Large intestine (tissue), 3 donors: Measurements from ENCODE around the gene PAQR4. TPM values are rescaled to one million over a fixed set of nuclear protein-coding genes. Genes with fewer than 3 reads are reported as not detected.
"Not testable (repeated sequence)": the region's sequence is repeated elsewhere in the genome, so short reads cannot be mapped to it uniquely, and the experiment has no call there.

ENCODE experiments used
- DNase-seq, 2 donors: peaks; one replicate each; pipeline versions ENCODE4 v3.0.0 to v3.0.0-alpha.2; 2013
- H3K27ac ChIP-seq: one replicate; pipeline ENCODE4 v1.5.1; 2013; ENCODE audit warnings: low read length
- H3K27me3 ChIP-seq: 2 replicates; pipeline ENCODE4 v1.6.1; 2013; ENCODE audit warnings: low read length; ENCODE audit not compliant: control insufficient read depth, insufficient read depth
- H3K36me3 ChIP-seq: 2 replicates; pipeline ENCODE4 v1.6.1; 2013; ENCODE audit warnings: low read length; ENCODE audit not compliant: control insufficient read depth, insufficient read depth
- H3K4me1 ChIP-seq: one replicate; pipeline ENCODE4 v1.6.1; 2013; ENCODE audit warnings: low read length; ENCODE audit not compliant: control insufficient read depth, insufficient read depth
- H3K4me3 ChIP-seq: one replicate; pipeline ENCODE4 v1.5.1; 2013; ENCODE audit warnings: low read length
- H3K9me3 ChIP-seq: one replicate; pipeline ENCODE4 v1.6.1; 2013; ENCODE audit warnings: mild to moderate bottlenecking, low read depth, low read length, moderate library complexity; ENCODE audit not compliant: control insufficient read depth
- WGBS: methylation state at CpG from one replicate; pipeline ENCODE4 v1.1.5; 2013; ENCODE audit warnings: low lambda C conversion rate; ENCODE audit not compliant: insufficient coverage; 5-methylcytosine and 5-hydroxymethylcytosine counted together
- polyA plus RNA-seq: library from polyadenylated mRNA; unstranded; fragments of 120-200 nt; gene quantifications from one replicate; pipeline ENCODE4 v1.2.1, GENCODE V29; 2013

Gene PAQR4
- polyA plus RNA-seq, 1 donor: 16.4 TPM

GRCh38 chr16:2928796-2929195 lies 40.4 kb upstream of the PAQR4 start:
- WGBS: no CpG with 5 or more reads among the region's 11 CpGs
- Histone ChIP-seq H3K4me1 (peaks cover 2% of the 10 kb centered on the region), H3K27me3 (peaks cover 2% of the 10 kb centered on the region), H3K9me3 (peaks cover 4% of the 10 kb centered on the region), H3K4me3 (no peak overlapping the region), H3K27ac (no peak overlapping the region), H3K36me3 (peaks cover 12% of the 10 kb centered on the region)
- DNase-seq: no peak

- Histone ChIP-seq H3K9me3 (peaks cover 4% of the 10 kb centered on the region), H3K36me3 (peaks cover 20% of the 10 kb centered on the region), H3K4me1 (peaks cover 2% of the 10 kb centered on the region), H3K27me3 (peaks cover 2% of the 10 kb centered on the region), H3K27ac (no peak overlapping the region), H3K4me3 (no peak overlapping the region)
- no peak for DNase-seq
- no CpG with 5 or more reads among the region's 14 CpGs for WGBS
Observed at GRCh38 chr16:2929693-2930092, 39.5 kb upstream of the PAQR4 start.

GRCh38 chr16:2930236-2930635 lies 38.9 kb upstream of the PAQR4 start:
- no CpG with 5 or more reads among the region's 15 CpGs for WGBS
- H3K4me1 ChIP-seq: peaks cover 2% of the 10 kb centered on the region
- peaks cover 23% of the 10 kb centered on the region for H3K36me3 ChIP-seq
- no peak overlapping the region for H3K27ac ChIP-seq
- H3K27me3 ChIP-seq: no peaks in the 10 kb centered on the region
- H3K9me3 ChIP-seq: no peaks in the 10 kb centered on the region
- H3K4me3 ChIP-seq: no peak overlapping the region
- DNase-seq: no peak

- not testable (repeated sequence) for DNase-seq, H3K27me3 ChIP-seq, H3K27ac ChIP-seq, H3K9me3 ChIP-seq, H3K4me1 ChIP-seq, H3K4me3 ChIP-seq
- H3K36me3 ChIP-seq: peaks cover 26% of the 10 kb centered on the region
- no CpG with 5 or more reads among the region's 13 CpGs for WGBS
Observed at GRCh38 chr16:2931231-2931914, 37.8 kb upstream of the PAQR4 start.

GRCh38 chr16:2933136-2933535 lies 36.0 kb upstream of the PAQR4 start:
- Histone ChIP-seq H3K9me3 (no peaks in the 10 kb centered on the region), H3K27ac (no peak overlapping the region), H3K36me3 (peaks cover 39% of the 10 kb centered on the region), H3K4me1 (no peaks in the 10 kb centered on the region), H3K27me3 (no peaks in the 10 kb centered on the region), H3K4me3 (no peak overlapping the region)
- WGBS: no CpG with 5 or more reads among the region's 30 CpGs
- DNase-seq: no peak

GRCh38 chr16:2933701-2934100 lies 35.4 kb upstream of the PAQR4 start:
- H3K4me3 ChIP-seq: no peak overlapping the region
- no peak for DNase-seq
- WGBS: no CpG with 5 or more reads among the region's 22 CpGs
- no peak overlapping the region for H3K27ac ChIP-seq
- no peaks in the 10 kb centered on the region for H3K9me3 ChIP-seq
- peaks cover 41% of the 10 kb centered on the region for H3K36me3 ChIP-seq
- no peaks in the 10 kb centered on the region for H3K27me3 ChIP-seq
- no peaks in the 10 kb centered on the region for H3K4me1 ChIP-seq

GRCh38 chr16:2934450-2934849 lies 34.7 kb upstream of the PAQR4 start:
- WGBS: 92% methylated on average over 2 of the region's 15 CpGs
- no peak overlapping the region for H3K4me3 ChIP-seq
- no peaks in the 10 kb centered on the region for H3K27me3 ChIP-seq
- H3K9me3 ChIP-seq: no peaks in the 10 kb centered on the region
- H3K4me1 ChIP-seq: no peaks in the 10 kb centered on the region
- H3K27ac ChIP-seq: no peak overlapping the region
- no peak for DNase-seq
- peaks cover 42% of the 10 kb centered on the region for H3K36me3 ChIP-seq

GRCh38 chr16:2936436-2937011 lies 32.6 kb upstream of the PAQR4 start:
- no CpG with 5 or more reads among the region's 22 CpGs for WGBS
- Histone ChIP-seq H3K27ac (no peak overlapping the region), H3K4me3 (no peak overlapping the region), H3K27me3 (no peaks in the 10 kb centered on the region), H3K4me1 (no peaks in the 10 kb centered on the region), H3K36me3 (peaks cover 51% of the 10 kb centered on the region), H3K9me3 (no peaks in the 10 kb centered on the region)
- DNase-seq: no peak

- Histone ChIP-seq H3K4me1 (no peaks in the 10 kb centered on the region), H3K27me3 (no peaks in the 10 kb centered on the region), H3K27ac (no peak overlapping the region), H3K4me3 (no peak overlapping the region), H3K36me3 (peaks cover 53% of the 10 kb centered on the region), H3K9me3 (no peaks in the 10 kb centered on the region)
- WGBS: no CpG with 5 or more reads among the region's 24 CpGs
- DNase-seq: no peak
Observed at GRCh38 chr16:2937170-2937569, 32.0 kb upstream of the PAQR4 start.

GRCh38 chr16:2938206-2938605 lies 30.9 kb upstream of the PAQR4 start:
- DNase-seq: no peak
- peaks cover 58% of the 10 kb centered on the region for H3K36me3 ChIP-seq
- WGBS: no CpG with 5 or more reads among the region's 12 CpGs
- no peak overlapping the region for H3K4me3 ChIP-seq
- H3K4me1 ChIP-seq: no peaks in the 10 kb centered on the region
- H3K27ac ChIP-seq: no peak overlapping the region
- H3K9me3 ChIP-seq: no peaks in the 10 kb centered on the region
- no peaks in the 10 kb centered on the region for H3K27me3 ChIP-seq

- no peak overlapping the region for H3K27ac ChIP-seq
- H3K4me3 ChIP-seq: no peak overlapping the region
- H3K4me1 ChIP-seq: no peaks in the 10 kb centered on the region
- no peaks in the 10 kb centered on the region for H3K27me3 ChIP-seq
- no peak for DNase-seq
- peaks cover 47% of the 10 kb centered on the region for H3K36me3 ChIP-seq
- H3K9me3 ChIP-seq: no peaks in the 10 kb centered on the region
- WGBS: 88% methylated on average over 1 of the region's 2 CpGs
Observed at GRCh38 chr16:2939968-2940367, 29.2 kb upstream of the PAQR4 start.
